Measurements from ENCODE around the gene SERBP1. TPM values are rescaled to one million over a fixed set of nuclear protein-coding genes. Genes with fewer than 3 reads are reported as not detected.

Gene SERBP1
- total RNA-seq, 1 experiment from 2014 or later = 325 TPM

- CTCF ChIA-PET = no interaction called here
- Histone ChIP-seq H3K9me3 (ENCODE audit: control insufficient read depth in 1 of 2, insufficient read depth in 1 of 2, low read depth in 1 of 2, low read length in 2 of 2) (no peaks in the 10 kb centered on the region), H3K9ac (ENCODE audit: low read length) (no peak overlapping the region), H3K4me3 (replicated peaks in 1 of 2; ENCODE audit: low read depth in 1 of 2, low read length in 2 of 2) (no peak overlapping the region), H3K27me3 (ENCODE audit: insufficient read depth, low read length) (no peaks in the 10 kb centered on the region), H3K79me2 (ENCODE audit: insufficient read depth, low read length) (no peaks in the 10 kb centered on the region), H2AFZ (ENCODE audit: low read depth, low read length, poor library complexity, severe bottlenecking) (no peak overlapping the region), H3K4me1 (ENCODE audit: control insufficient read depth in 1 of 2, insufficient read depth in 2 of 2, low read length in 2 of 2) (0 out of 4 replicates have a peak, but pooled peaks cover 0 to 3% of the 10 kb centered on the region in 2 experiments), H3K9me2 (ENCODE audit: insufficient read depth) (no peaks in the 10 kb centered on the region), H4K20me1 (ENCODE audit: insufficient read depth) (no peaks in the 10 kb centered on the region), H3K36me3 (ENCODE audit: control insufficient read depth in 1 of 2, insufficient read depth in 2 of 2, low read length in 2 of 2) (no peaks in the 10 kb centered on the region), H3K4me2 (ENCODE audit: low read length) (no peak overlapping the region), H3K27ac (ENCODE audit: low read depth, low read length) (no peak overlapping the region)
- POLR2A ChIA-PET = interaction anchor here (2.9 kb wide), 1 partner anchor 11 kb away, joined by 9 read pairs; the partner anchor contains the start of gene SERBP1
- ATAC-seq (no peak), DNase-seq (ENCODE audit: low read depth, low spot score) (no peak)
- RAD21 ChIA-PET (ENCODE audit: low non-redundant PET in 1 of 2, low total read pairs in 2 of 2, uncharacterized antibody in 2 of 2, unreplicated experiment in 2 of 2) = no interaction called here
- intact Hi-C loops (cut with micrococcal nuclease) = no loop called here
- BruUV-seq (replicated peaks) = no TSS peak
- TF ChIP-seq TCF7L2 (IDR thresholded peaks at IDR 0.05; ENCODE audit: borderline replicate concordance, extremely low read depth, insufficient read depth, insufficient read length) (no peak), CBX3 (IDR thresholded peaks at IDR 0.05; ENCODE audit: low read depth) (no peak), MAX (IDR thresholded peaks at IDR 0.05) (no peak), YY1 (IDR thresholded peaks at IDR 0.05; ENCODE audit: extremely low read depth, insufficient replicate concordance, low read depth, low read length) (no peak), EGR1 (IDR thresholded peaks at IDR 0.05; ENCODE audit: low read depth) (no peak), JUND (IDR thresholded peaks at IDR 0.05) (no peak), FOSL1 (IDR thresholded peaks at IDR 0.05; ENCODE audit: low read depth) (no peak), RAD21 (IDR thresholded peaks at IDR 0.05; ENCODE audit: low read depth) (no peak), ZFX (IDR thresholded peaks at IDR 0.05) (no peak), CEBPB (IDR thresholded peaks at IDR 0.05; ENCODE audit: low read depth) (no peak), EZH2 (IDR thresholded peaks at IDR 0.05) (no peak), SP1 (IDR thresholded peaks at IDR 0.05; ENCODE audit: low read depth) (no peak), ZNF274 (IDR thresholded peaks at IDR 0.05; ENCODE audit: low read depth, low read length) (no peak), ZBTB33 (IDR thresholded peaks at IDR 0.05; ENCODE audit: extremely low read depth, insufficient replicate concordance, low read length) (no peak), POLR2AphosphoS5 (IDR thresholded peaks at IDR 0.05; ENCODE audit: low read depth, low read length) (no peak), SIN3A (IDR thresholded peaks at IDR 0.05; ENCODE audit: low read depth) (no peak), ATF3 (IDR thresholded peaks at IDR 0.05) (no peak), SRF (IDR thresholded peaks at IDR 0.05; ENCODE audit: low read depth) (no peak), EZH2phosphoT487 (IDR thresholded peaks at IDR 0.05; ENCODE audit: borderline replicate concordance) (no peak)
These were observed 11.6 kb upstream of the SERBP1 start for GRCh38 chr1:67441739-67442281.
